Activated CD4-positive, alpha-beta T cell treated with anti-CD3 and anti-CD28 coated beads for 24 hours (primary cell): ENCODE results near the gene NPW.
"Not testable (repeated sequence)": the region's sequence is repeated elsewhere in the genome, so short reads cannot be mapped to it uniquely, and the experiment has no call there.

Source experiments
- DNase-seq, 2 donors: peaks; one replicate each; pipeline ENCODE4 v3.0.0-alpha.2; 2020; ENCODE audit warnings: low read depth in 2 of 2

The NPW gene

GRCh38 chr16:2002406-2003230, 17.0 kb upstream of the NPW start:
- no peak for DNase-seq

- DNase-seq = no peak
Observed at GRCh38 chr16:2003231-2003826, 16.3 kb upstream of the NPW start.

GRCh38 chr16:2003827-2004641, 15.6 kb upstream of the NPW start:
- peak; percentile 80 to 90 for DNase-seq

- no peak for DNase-seq
Observed at GRCh38 chr16:2004795-2005517, 14.6 kb upstream of the NPW start.

GRCh38 chr16:2005646-2006045, 13.9 kb upstream of the NPW start:
- no peak for DNase-seq

GRCh38 chr16:2006317-2006716, 13.3 kb upstream of the NPW start:
- DNase-seq = no peak

GRCh38 chr16:2007081-2007836, 12.3 kb upstream of the NPW start:
- no peak for DNase-seq

GRCh38 chr16:2008009-2008526, 11.5 kb upstream of the NPW start:
- DNase-seq = no peak

- no peak for DNase-seq
Observed at GRCh38 chr16:2008631-2009163, 10.9 kb upstream of the NPW start.

- DNase-seq = no peak
Observed at GRCh38 chr16:2009164-2009711, 10.3 kb upstream of the NPW start.

- DNase-seq = peak; percentile 66 to 69
Observed at GRCh38 chr16:2009791-2010510, 9.6 kb upstream of the NPW start, which contains the start of gene ZNF598. Gene ZNF598 (minus strand): TSS chr16:2009821.

GRCh38 chr16:2011726-2012125, 7.9 kb upstream of the NPW start:
- DNase-seq = not testable (repeated sequence)

- no peak for DNase-seq
Observed at GRCh38 chr16:2013527-2013926, 6.1 kb upstream of the NPW start.

GRCh38 chr16:2015117-2015946, 4.3 kb upstream of the NPW start:
- no peak for DNase-seq

GRCh38 chr16:2015947-2016208, 3.7 kb upstream of the NPW start:
- no peak for DNase-seq

GRCh38 chr16:2016407-2016922, 3.1 kb upstream of the NPW start:
- DNase-seq = no peak

GRCh38 chr16:2019921-2020831, 591 bp downstream of the NPW start:
- no peak for DNase-seq

- no peak for DNase-seq
Observed at GRCh38 chr16:2022723-2023091, 3.1 kb downstream of the NPW start.
